ENCODE data around the gene RIC3. TPM values are rescaled to one million over a fixed set of nuclear protein-coding genes. Genes with fewer than 3 reads are reported as not detected.

RIC3 gene
- total RNA-seq, 1 experiment from 2014 or later = 23.7 TPM

- H3K36me3 Mint-ChIP-seq (ENCODE audit: insufficient read depth in 1 of 3, low read depth in 3 of 3) = no peaks in the 10 kb centered on the region
- no peaks in the 10 kb centered on the region for H3K79me1 ChIP-seq (ENCODE audit: insufficient read depth, low read depth, low read length, poor library complexity, severe bottlenecking)
- H4K8ac ChIP-seq (replicated peaks; ENCODE audit: insufficient read length, low read depth, low read length) = no peak overlapping the region
- no peak overlapping the region for H3K4ac ChIP-seq (ENCODE audit: low read depth, low read length)
- DNase-seq = peak; percentile 12
- no peaks in the 10 kb centered on the region for H3K9me3 ChIP-seq (ENCODE audit: control insufficient read depth, low read depth, low read length)
- no peaks in the 10 kb centered on the region for H3K9me3 Mint-ChIP-seq
- H4K20me1 ChIP-seq (ENCODE audit: control insufficient read depth, insufficient read depth, insufficient read length) = no peaks in the 10 kb centered on the region
- H3K27me3 Mint-ChIP-seq (ENCODE audit: low read depth) = peaks cover 8% of the 10 kb centered on the region
- H3K56ac ChIP-seq (ENCODE audit: insufficient read length, low read depth, low read length) = no peak overlapping the region
- no peak for TF ChIP-seq CTCF (conservative IDR thresholded peaks at IDR 0.05)
- no peak overlapping the region for H3K9ac ChIP-seq (ENCODE audit: extremely low read depth, insufficient read length, low read length)
- H3K4me3 Mint-ChIP-seq = no peak overlapping the region
- H2AK5ac ChIP-seq (ENCODE audit: insufficient read length, low read length) = no peak overlapping the region
- H3T11ph ChIP-seq (ENCODE audit: low read length) = no peak overlapping the region
- H4K91ac ChIP-seq (ENCODE audit: insufficient read length, low read depth, low read length) = no peak overlapping the region
- H3K4me1 Mint-ChIP-seq = peaks cover 16 to 18% of the 10 kb centered on the region in 2 experiments
- H2BK12ac ChIP-seq (ENCODE audit: insufficient read length, low read depth, low read length) = no peak overlapping the region
- no peaks in the 10 kb centered on the region for H3K4me1 ChIP-seq (ENCODE audit: insufficient read depth, low read length)
- no peak overlapping the region for H4K5ac ChIP-seq (ENCODE audit: insufficient read length, low read depth, low read length)
- H2BK15ac ChIP-seq (ENCODE audit: low read depth, low read length) = no peak overlapping the region
- no peak overlapping the region for H3K27ac Mint-ChIP-seq
- no peak overlapping the region for H3K4me2 ChIP-seq (ENCODE audit: insufficient read depth, insufficient read length, low read length)
- no peaks in the 10 kb centered on the region for H3K23me2 ChIP-seq (ENCODE audit: insufficient read length, low read depth, low read length, poor library complexity, severe bottlenecking)
- H3K14ac ChIP-seq (ENCODE audit: insufficient read depth, low read length) = no peak overlapping the region
- H2AFZ ChIP-seq (ENCODE audit: low read length) = no peak overlapping the region
- no peak overlapping the region for H3K18ac ChIP-seq (ENCODE audit: insufficient read length, low read depth, low read length)
- no peak overlapping the region for H2BK120ac ChIP-seq (ENCODE audit: low read depth, low read length, poor library complexity, severe bottlenecking)
- no peaks in the 10 kb centered on the region for H3K27me3 ChIP-seq (ENCODE audit: insufficient read depth, low read length)
- no peaks in the 10 kb centered on the region for H3K79me2 ChIP-seq (ENCODE audit: insufficient read depth, low read length)
- H3K27ac ChIP-seq (ENCODE audit: insufficient read length, low read depth, low read length) = no peak overlapping the region
- no peak overlapping the region for H2BK5ac ChIP-seq (ENCODE audit: insufficient read length, low read length)
- no peak overlapping the region for H2BK20ac ChIP-seq (ENCODE audit: low read depth, low read length, poor library complexity, severe bottlenecking)
- no peak overlapping the region for H3K23ac ChIP-seq (ENCODE audit: insufficient read length, low read depth, low read length)
- WGBS (ENCODE audit: extremely low coverage, insufficient read length, low lambda C conversion rate) = no CpG with 5 or more reads among the region's 8 CpGs
Observed at GRCh38 chr11:8205566-8205965, 36.7 kb upstream of the RIC3 start.

Measured in H9 (cell line).